ENCODE measurements around the gene DEPDC1B.
"Not testable (repeated sequence)": the region's sequence is repeated elsewhere in the genome, so short reads cannot be mapped to it uniquely, and the experiment has no call there.

The DEPDC1B gene, protein sequence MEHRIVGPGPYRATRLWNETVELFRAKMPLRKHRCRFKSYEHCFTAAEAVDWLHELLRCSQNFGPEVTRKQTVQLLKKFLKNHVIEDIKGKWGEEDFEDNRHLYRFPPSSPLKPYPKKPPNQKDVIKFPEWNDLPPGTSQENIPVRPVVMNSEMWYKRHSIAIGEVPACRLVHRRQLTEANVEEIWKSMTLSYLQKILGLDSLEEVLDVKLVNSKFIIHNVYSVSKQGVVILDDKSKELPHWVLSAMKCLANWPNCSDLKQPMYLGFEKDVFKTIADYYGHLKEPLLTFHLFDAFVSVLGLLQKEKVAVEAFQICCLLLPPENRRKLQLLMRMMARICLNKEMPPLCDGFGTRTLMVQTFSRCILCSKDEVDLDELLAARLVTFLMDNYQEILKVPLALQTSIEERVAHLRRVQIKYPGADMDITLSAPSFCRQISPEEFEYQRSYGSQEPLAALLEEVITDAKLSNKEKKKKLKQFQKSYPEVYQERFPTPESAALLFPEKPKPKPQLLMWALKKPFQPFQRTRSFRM

DNA sequence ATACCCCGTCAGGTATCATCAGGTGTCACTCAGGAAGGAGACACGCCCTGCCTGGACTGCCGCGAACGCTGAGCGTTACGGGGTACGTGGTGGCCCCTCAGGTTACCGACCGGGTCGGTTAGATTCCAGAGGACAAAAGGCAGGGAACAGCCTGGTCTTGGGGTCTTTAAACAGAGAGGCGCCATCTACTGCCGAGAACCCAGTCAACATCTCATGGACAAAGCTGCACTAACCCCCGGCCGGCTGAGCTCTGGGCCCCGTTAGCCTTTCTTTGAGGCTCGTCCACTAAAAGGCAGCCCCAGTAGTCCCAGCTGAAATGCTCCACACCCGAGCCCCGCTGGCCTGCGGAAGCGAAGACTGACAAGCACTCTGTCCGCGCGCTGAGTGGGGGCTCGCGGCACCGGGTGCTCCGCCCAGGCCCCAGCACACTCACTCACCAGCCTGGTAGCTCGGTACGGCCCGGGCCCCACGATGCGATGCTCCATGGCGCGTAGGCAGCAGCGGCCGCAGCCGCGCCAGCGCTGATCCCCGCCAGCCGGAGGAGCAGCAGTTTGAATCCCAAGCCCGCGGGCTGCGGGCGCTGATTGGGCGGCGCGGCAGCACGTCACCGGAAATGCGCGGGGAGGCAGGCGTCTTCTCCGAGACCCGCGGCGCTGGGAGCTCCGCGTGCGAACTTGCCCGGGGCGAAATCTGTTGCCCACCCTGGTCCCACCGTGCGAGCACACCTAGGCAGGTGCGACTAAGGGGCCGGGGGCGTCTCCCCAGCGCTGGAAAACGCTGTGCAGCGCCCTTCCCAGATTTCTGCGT lies at the start of gene DEPDC1B:
Gene DEPDC1B (minus strand): TSS at position 558 of the 807 bp plus-strand sequence. CDS start 73 bp downstream, at position 485.
- Histone ChIP-seq H3K27ac (ENCODE audit: low read length) (peak within 1 kb of the TSS; percentile 64), H3K4me1 (ENCODE audit: control insufficient read depth in 1 of 2, insufficient read depth in 2 of 2, low read length in 2 of 2) (peaks cover 5% of the 10 kb centered on the region in 2 donors), H3K27me3 (ENCODE audit: low read depth, low read length) (no peaks in the 10 kb centered on the region), H3K9me3 (ENCODE audit: control insufficient read depth in 1 of 2, low read length in 2 of 2) (no peaks in the 10 kb centered on the region), H3K36me3 (ENCODE audit: control insufficient read depth in 1 of 2, insufficient read depth in 2 of 2, low read length in 2 of 2) (no peaks in the 10 kb centered on the region), H3K4me3 (ENCODE audit: low read depth in 1 of 2, low read length in 2 of 2) (peak within 1 kb of the TSS; percentile 88 to 91)

DNA sequence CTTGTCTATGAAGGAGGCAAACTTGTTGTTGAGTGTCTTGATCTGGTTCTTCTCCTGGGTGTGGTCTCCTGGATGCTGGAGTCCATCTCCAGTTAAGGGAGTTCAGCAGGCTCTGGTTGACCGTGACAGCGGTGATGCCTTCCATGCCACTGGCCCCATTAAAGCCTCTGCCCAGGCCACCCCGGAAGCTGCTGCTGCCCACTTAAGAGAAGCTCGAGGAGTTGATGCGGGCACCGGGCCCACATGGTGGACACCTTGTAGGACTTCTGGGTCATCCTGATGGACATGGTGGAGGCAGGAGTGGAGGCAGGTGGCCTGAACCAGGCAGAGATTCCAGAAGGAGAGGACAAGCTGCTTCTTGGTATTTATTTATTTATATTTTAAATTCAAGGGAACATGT lies 44.7 kb upstream of the DEPDC1B start:
- H3K27ac ChIP-seq (ENCODE audit: low read length) = no peak overlapping the region
- H3K9me3 ChIP-seq (ENCODE audit: control insufficient read depth in 1 of 2, low read length in 2 of 2) = peaks cover 0 to 6% of the 10 kb centered on the region in 2 donors
- H3K36me3 ChIP-seq (ENCODE audit: control insufficient read depth in 1 of 2, insufficient read depth in 2 of 2, low read length in 2 of 2) = no peaks in the 10 kb centered on the region
- H3K4me3 ChIP-seq (ENCODE audit: low read depth in 1 of 2, low read length in 2 of 2) = no peak overlapping the region
- H3K27me3 ChIP-seq (ENCODE audit: low read depth, low read length) = no peaks in the 10 kb centered on the region
- no peaks in the 10 kb centered on the region for H3K4me1 ChIP-seq (ENCODE audit: control insufficient read depth in 1 of 2, insufficient read depth in 2 of 2, low read length in 2 of 2)

DNA sequence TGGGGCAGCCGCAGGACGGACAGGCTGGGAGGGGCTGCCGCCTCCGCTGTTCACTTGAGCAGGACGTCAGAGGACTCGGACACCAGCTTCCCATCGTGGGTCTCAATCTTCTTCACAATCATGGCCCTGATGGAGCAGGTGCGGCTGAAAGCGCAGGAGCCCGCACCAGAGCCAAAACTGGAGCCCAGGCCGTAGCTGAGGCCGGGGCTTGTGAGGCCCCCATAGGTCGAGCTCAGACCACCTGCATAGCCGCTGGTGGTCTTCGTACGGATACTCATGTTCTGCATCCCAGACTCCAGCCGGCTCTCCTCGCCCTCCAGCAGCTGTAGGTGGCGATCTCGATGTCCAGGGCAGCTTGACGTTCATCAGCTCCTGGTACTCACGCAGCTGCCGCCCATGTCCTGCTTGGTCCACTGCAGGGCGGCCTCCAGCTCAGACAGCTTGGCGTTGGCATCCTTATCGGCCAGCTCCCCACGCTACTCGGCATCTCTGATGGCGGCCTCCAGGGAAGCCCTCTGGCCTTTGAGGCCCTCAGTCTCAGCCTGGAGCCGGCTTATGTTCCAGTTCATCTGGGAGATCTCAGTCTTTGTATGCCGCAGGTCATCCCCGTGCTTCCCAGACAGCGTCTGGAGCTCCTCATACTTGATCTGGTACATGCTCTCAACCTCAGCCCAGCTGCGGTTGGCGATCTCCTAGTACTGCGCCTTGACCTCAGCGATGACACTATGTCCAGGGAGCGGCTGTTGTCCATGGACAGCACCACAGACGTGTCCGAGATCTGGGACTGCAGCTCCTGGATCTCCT lies 43.7 kb upstream of the DEPDC1B start:
- Histone ChIP-seq H3K4me3 (ENCODE audit: low read depth in 1 of 2, low read length in 2 of 2) (no peak overlapping the region), H3K9me3 (ENCODE audit: control insufficient read depth in 1 of 2, low read length in 2 of 2) (peaks cover 0 to 4% of the 10 kb centered on the region in 2 donors), H3K4me1 (ENCODE audit: control insufficient read depth in 1 of 2, insufficient read depth in 2 of 2, low read length in 2 of 2) (no peaks in the 10 kb centered on the region), H3K27ac (ENCODE audit: low read length) (no peak overlapping the region), H3K27me3 (ENCODE audit: low read depth, low read length) (no peaks in the 10 kb centered on the region), H3K36me3 (ENCODE audit: control insufficient read depth in 1 of 2, insufficient read depth in 2 of 2, low read length in 2 of 2) (no peaks in the 10 kb centered on the region)

DNA sequence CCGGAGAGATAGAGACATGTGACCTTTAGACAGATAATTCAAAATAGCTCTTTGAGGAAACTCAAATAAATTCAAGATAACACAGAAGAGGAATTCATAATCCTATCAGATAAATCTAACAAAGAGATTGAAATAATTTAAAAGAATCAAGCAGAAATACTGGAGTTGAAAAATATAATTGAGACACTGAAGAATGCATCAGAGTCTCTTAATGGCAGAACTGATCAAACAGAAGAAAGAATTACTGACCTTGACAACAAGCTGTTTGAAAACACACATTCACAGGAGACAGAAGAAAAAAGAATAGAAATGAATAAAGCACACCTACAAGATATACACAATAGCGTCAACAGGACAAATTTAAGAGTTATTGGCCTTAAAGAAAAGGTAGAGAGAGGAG lies 40.4 kb upstream of the DEPDC1B start:
- H3K36me3 ChIP-seq (ENCODE audit: control insufficient read depth in 1 of 2, insufficient read depth in 2 of 2, low read length in 2 of 2) = no peaks in the 10 kb centered on the region
- H3K27ac ChIP-seq (ENCODE audit: low read length) = no peak overlapping the region
- H3K9me3 ChIP-seq (ENCODE audit: control insufficient read depth in 1 of 2, low read length in 2 of 2) = peaks cover 0 to 2% of the 10 kb centered on the region in 2 donors
- no peak overlapping the region for H3K4me3 ChIP-seq (ENCODE audit: low read depth in 1 of 2, low read length in 2 of 2)
- H3K27me3 ChIP-seq (ENCODE audit: low read depth, low read length) = no peaks in the 10 kb centered on the region
- H3K4me1 ChIP-seq (ENCODE audit: control insufficient read depth in 1 of 2, insufficient read depth in 2 of 2, low read length in 2 of 2) = no peaks in the 10 kb centered on the region

DNA sequence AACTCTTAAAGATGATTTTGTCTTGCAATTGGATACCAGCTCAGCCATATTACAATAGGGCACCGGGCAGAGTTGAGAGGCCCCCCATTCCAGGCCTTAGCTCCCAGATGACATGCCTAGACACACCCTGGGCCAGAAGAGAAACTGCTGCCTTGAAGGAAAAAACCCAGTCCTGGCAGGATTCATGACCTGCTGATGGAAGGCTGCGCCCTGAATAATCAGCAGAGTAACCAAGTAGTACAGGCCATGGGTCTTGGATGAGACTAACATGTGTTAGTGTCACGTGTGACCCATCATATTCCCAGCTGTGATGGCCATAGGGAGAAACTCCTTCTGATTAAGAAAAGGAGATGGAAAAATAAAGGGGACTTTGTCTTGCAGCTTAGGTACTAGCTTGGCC lies 39.0 kb upstream of the DEPDC1B start:
- Histone ChIP-seq H3K4me3 (ENCODE audit: low read depth in 1 of 2, low read length in 2 of 2) (no peak overlapping the region), H3K36me3 (ENCODE audit: control insufficient read depth in 1 of 2, insufficient read depth in 2 of 2, low read length in 2 of 2) (no peaks in the 10 kb centered on the region), H3K27me3 (ENCODE audit: low read depth, low read length) (no peaks in the 10 kb centered on the region), H3K9me3 (ENCODE audit: control insufficient read depth in 1 of 2, low read length in 2 of 2) (peaks cover 0 to 2% of the 10 kb centered on the region in 2 donors), H3K27ac (ENCODE audit: low read length) (no peak overlapping the region), H3K4me1 (ENCODE audit: control insufficient read depth in 1 of 2, insufficient read depth in 2 of 2, low read length in 2 of 2) (no peaks in the 10 kb centered on the region)

DNA sequence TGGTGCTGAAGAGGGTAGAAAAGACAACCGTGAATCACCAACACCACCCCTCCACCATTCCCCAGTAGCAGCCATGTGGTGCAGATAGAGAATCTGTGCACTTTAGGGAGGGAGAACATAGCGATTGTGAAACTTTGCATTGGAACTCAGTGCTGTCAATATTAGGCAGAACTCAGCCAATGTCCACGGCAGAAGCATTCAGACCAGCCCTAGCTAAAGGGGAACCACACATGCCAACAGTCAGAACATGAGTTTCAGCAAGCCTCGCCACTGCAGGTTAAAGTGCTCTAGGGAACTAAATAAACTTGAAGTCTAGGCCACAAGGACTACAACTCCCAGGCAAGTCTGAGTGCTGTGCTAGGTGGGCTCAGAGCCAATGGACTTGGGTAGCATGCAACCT lies 38.5 kb upstream of the DEPDC1B start:
- Histone ChIP-seq H3K36me3 (ENCODE audit: control insufficient read depth in 1 of 2, insufficient read depth in 2 of 2, low read length in 2 of 2) (no peaks in the 10 kb centered on the region), H3K27ac (ENCODE audit: low read length) (no peak overlapping the region), H3K4me3 (ENCODE audit: low read depth in 1 of 2, low read length in 2 of 2) (no peak overlapping the region), H3K4me1 (ENCODE audit: control insufficient read depth in 1 of 2, insufficient read depth in 2 of 2, low read length in 2 of 2) (no peaks in the 10 kb centered on the region), H3K9me3 (ENCODE audit: control insufficient read depth in 1 of 2, low read length in 2 of 2) (peaks cover 0 to 2% of the 10 kb centered on the region in 2 donors), H3K27me3 (ENCODE audit: low read depth, low read length) (no peaks in the 10 kb centered on the region)

DNA sequence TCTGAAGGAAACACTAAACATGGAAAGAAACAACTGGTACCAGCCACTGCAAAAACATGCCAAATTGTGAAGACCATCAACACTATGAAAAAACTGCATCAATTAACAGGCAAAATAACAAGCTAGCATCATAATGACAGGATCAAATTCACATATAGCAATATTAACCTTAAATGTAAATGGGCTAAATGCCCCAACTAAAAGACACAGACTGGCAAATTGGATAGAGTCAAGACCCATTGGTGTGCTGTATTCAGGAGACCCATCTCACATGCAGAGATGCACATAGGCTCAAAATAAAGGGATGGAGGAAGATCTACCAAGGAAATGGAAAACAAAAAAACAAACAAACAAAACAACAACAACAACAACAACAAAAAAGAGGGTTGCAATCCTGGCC lies 30.9 kb upstream of the DEPDC1B start:
- not testable (repeated sequence) for H3K9me3 ChIP-seq (ENCODE audit: control insufficient read depth in 1 of 2, low read length in 2 of 2); H3K4me1 ChIP-seq (ENCODE audit: control insufficient read depth in 1 of 2, insufficient read depth in 2 of 2, low read length in 2 of 2); H3K27me3 ChIP-seq (ENCODE audit: low read depth, low read length); H3K4me3 ChIP-seq (ENCODE audit: low read depth in 1 of 2, low read length in 2 of 2); H3K27ac ChIP-seq (ENCODE audit: low read length); H3K36me3 ChIP-seq (ENCODE audit: control insufficient read depth in 1 of 2, insufficient read depth in 2 of 2, low read length in 2 of 2)

DNA sequence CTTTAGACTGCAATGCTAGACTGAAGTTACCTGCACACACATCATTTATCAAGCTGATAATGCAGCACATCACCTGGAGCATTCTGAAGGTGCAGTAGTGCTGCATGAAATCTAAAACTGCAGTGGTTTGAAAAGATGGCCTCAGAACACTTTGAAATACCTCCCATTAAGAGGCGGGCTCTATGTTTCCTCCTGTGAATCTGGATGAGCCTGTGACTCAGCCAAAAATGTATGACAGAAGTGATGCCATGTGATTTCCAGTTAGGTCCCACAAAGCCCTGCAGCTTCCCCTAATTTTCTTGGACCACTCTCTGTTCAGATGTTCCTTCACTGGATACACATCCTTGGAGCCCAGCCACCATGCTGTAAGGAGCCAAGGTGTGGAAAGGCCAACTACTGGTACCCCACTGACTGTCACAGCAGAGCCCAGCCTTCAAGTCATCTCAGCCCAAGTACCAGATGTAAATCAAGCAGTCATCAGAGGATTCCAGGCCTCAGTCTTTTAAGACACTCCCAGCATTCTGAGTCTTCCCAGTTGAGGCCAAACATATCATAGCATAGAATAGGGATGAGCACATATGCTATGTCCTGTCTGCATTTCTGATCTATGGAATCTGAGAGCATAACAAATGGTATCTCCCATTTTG lies 27.2 kb upstream of the DEPDC1B start:
- H3K27me3 ChIP-seq (ENCODE audit: low read depth, low read length) = no peaks in the 10 kb centered on the region
- no peaks in the 10 kb centered on the region for H3K36me3 ChIP-seq (ENCODE audit: control insufficient read depth in 1 of 2, insufficient read depth in 2 of 2, low read length in 2 of 2)
- H3K27ac ChIP-seq (ENCODE audit: low read length) = no peak overlapping the region
- H3K4me1 ChIP-seq (ENCODE audit: control insufficient read depth in 1 of 2, insufficient read depth in 2 of 2, low read length in 2 of 2) = no peaks in the 10 kb centered on the region
- H3K9me3 ChIP-seq (ENCODE audit: control insufficient read depth in 1 of 2, low read length in 2 of 2) = no peaks in the 10 kb centered on the region
- no peak overlapping the region for H3K4me3 ChIP-seq (ENCODE audit: low read depth in 1 of 2, low read length in 2 of 2)

DNA sequence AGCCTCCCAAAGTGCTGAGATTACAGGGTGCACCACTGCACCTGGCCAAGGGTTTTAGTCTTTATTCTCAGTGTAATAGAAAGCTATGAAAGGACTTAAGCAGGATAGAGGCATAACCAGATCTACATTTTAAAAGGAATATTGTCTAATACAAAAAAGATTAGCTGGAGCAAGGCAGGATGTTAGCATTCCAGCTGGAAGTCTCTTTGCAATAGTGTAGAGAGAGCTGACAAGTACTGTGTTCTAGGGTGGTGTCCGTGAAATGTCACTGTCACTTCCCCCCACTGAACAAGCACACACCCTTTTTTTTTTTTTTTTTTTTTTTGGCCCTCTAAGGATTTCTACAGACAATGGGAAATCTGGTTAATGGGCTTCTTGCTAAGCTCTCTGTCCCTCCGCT lies 24.2 kb upstream of the DEPDC1B start:
- H3K4me1 ChIP-seq (ENCODE audit: control insufficient read depth in 1 of 2, insufficient read depth in 2 of 2, low read length in 2 of 2) = no peaks in the 10 kb centered on the region
- no peak overlapping the region for H3K27ac ChIP-seq (ENCODE audit: low read length)
- H3K27me3 ChIP-seq (ENCODE audit: low read depth, low read length) = no peaks in the 10 kb centered on the region
- no peaks in the 10 kb centered on the region for H3K36me3 ChIP-seq (ENCODE audit: control insufficient read depth in 1 of 2, insufficient read depth in 2 of 2, low read length in 2 of 2)
- H3K4me3 ChIP-seq (ENCODE audit: low read depth in 1 of 2, low read length in 2 of 2) = no peak overlapping the region
- H3K9me3 ChIP-seq (ENCODE audit: control insufficient read depth in 1 of 2, low read length in 2 of 2) = no peaks in the 10 kb centered on the region

DNA sequence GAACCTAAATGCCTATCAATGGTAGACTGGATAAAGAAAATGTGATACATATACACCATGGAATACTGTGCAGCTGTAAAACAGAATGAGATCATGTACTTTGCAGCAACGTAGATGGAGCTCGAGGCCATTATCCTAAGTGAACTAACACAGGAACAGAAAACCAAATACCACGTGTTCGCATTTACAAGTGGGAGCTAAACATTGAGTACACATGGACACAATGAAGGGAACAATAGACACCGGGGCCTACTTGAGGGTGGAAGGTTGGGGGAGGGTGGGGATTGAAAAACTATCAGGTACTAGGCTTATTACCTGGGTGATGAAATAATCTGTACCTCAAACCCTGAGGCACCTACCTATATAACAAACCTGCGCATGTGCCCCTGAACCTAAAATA lies 22.4 kb upstream of the DEPDC1B start:
- H3K36me3 ChIP-seq (ENCODE audit: control insufficient read depth in 1 of 2, insufficient read depth in 2 of 2, low read length in 2 of 2) = no peaks in the 10 kb centered on the region
- no peaks in the 10 kb centered on the region for H3K4me1 ChIP-seq (ENCODE audit: control insufficient read depth in 1 of 2, insufficient read depth in 2 of 2, low read length in 2 of 2)
- no peak overlapping the region for H3K27ac ChIP-seq (ENCODE audit: low read length)
- H3K27me3 ChIP-seq (ENCODE audit: low read depth, low read length) = no peaks in the 10 kb centered on the region
- H3K9me3 ChIP-seq (ENCODE audit: control insufficient read depth in 1 of 2, low read length in 2 of 2) = no peaks in the 10 kb centered on the region
- no peak overlapping the region for H3K4me3 ChIP-seq (ENCODE audit: low read depth in 1 of 2, low read length in 2 of 2)

Data from muscle layer of duodenum (tissue), 2 donors.